DND-41 (cell line): ENCODE measurements around the gene KCNMA1.

ENCODE experiments used
- ATAC-seq: fragments of 200-7000 bp; cut with Tn5 transposase; 3 replicates; pipeline ENCODE4 v1.9.1; 2021; ENCODE audit warnings: low read depth; ENCODE audit not compliant: insufficient read depth
- DNase-seq: peaks from one replicate; pipeline ENCODE4 v3.0.0-alpha.2; 2020
- H2AFZ ChIP-seq: 2 replicates; pipeline ENCODE4 v1.6.0; 2012; ENCODE audit warnings: low read depth, low read length
- H3K27ac ChIP-seq: 2 replicates; pipeline ENCODE4 v1.5.1; 2012; ENCODE audit warnings: low read length, inconsistent platforms
- H3K27me3 ChIP-seq: fragments of 200-600 bp; sonication (generic); 2 replicates; pipeline ENCODE4 v1.6.0; 2012; ENCODE audit warnings: low read length, mild to moderate bottlenecking, inconsistent platforms; ENCODE audit not compliant: insufficient read depth, poor library complexity
- H3K36me3 ChIP-seq: 2 replicates; pipeline ENCODE4 v1.5.1; 2012; ENCODE audit warnings: low read length, inconsistent platforms; ENCODE audit not compliant: insufficient read depth
- H3K4me1 ChIP-seq: 2 replicates; pipeline ENCODE4 v1.5.1; 2012; ENCODE audit warnings: mild to moderate bottlenecking, low read length; ENCODE audit not compliant: insufficient read depth
- H3K4me2 ChIP-seq: 2 replicates; pipeline ENCODE4 v1.6.0; 2012; ENCODE audit warnings: mild to moderate bottlenecking, moderate library complexity, low read length, inconsistent platforms; ENCODE audit not compliant: insufficient read depth
- H3K4me3 ChIP-seq, 2 experiments: fragments of 200-600 bp in 1 of 2; shearing (Covaris generic) in 1 of 2; 2 replicates each; pipeline ENCODE4 v1.5.1; 2012 to 2016; ENCODE audit warnings: inconsistent platforms in 2 of 2, low read length in 2 of 2, mild to moderate bottlenecking in 2 of 2, low read depth in 1 of 2, moderate library complexity in 1 of 2
- H3K79me2 ChIP-seq: 2 replicates; pipeline ENCODE4 v1.6.0; 2012; ENCODE audit warnings: low read length, inconsistent platforms; ENCODE audit not compliant: insufficient read depth
- H3K9ac ChIP-seq: 2 replicates; pipeline ENCODE4 v1.6.0; 2012; ENCODE audit warnings: low read depth, mild to moderate bottlenecking, inconsistent platforms, low read length, moderate library complexity
- H3K9me3 ChIP-seq: 2 replicates; pipeline ENCODE4 v1.5.1; 2012; ENCODE audit warnings: low read length, moderate library complexity, mild to moderate bottlenecking, inconsistent platforms; ENCODE audit not compliant: insufficient read depth, severe bottlenecking
- H4K20me1 ChIP-seq: 2 replicates; pipeline ENCODE4 v1.6.0; 2012; ENCODE audit warnings: low read length; ENCODE audit not compliant: insufficient read depth
- CTCF ChIP-seq: IDR thresholded peaks from 2 replicates; pipeline ENCODE4 v1.5.1; 2012; ENCODE audit warnings: borderline replicate concordance, low read length, moderate library complexity, mild to moderate bottlenecking; ENCODE audit not compliant: poor library complexity, severe bottlenecking; ENCODE audit errors: extremely low read depth
- EZH2 ChIP-seq: IDR thresholded peaks from 3 replicates; pipeline ENCODE4 v1.6.1; 2012; ENCODE audit warnings: borderline replicate concordance, low read depth, mild to moderate bottlenecking, moderate library complexity, low read length, inconsistent platforms; ENCODE audit not compliant: severe bottlenecking

The KCNMA1 gene

DNA sequence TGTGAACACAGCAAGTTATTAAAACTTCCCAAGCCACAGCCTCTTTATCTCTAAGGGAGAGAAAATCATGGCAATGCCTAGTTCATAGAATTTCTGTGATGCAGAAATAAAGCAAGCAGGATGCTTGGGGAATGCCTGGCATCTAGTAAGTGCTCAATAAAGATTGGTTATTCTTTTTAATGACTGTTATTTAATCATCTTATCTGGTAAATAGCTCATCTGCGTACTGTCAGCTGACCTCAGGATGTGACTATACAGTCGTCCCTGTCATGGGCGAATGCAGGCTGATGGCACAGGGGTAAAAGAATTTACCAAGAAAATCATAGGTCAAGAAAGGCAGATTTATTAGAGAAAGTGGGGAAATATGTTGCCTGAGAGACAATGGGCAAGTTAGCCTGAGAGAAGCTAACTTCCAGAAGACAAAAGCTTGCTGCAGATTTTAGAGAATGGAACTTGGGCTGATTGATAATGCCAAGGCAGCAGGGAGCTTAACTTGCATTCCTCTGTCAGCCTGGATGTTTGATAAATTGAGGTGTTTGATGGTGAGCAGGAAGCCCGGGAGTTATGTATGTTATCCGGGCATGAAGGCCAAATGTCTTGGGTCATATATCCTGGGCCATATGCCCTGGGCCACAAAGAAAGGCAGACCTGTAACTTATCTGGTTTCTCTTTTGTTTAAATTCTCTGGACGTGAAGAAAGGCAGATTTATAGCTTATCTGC, 126.0 kb downstream of the KCNMA1 start:
- no peak overlapping the region for H3K4me2 ChIP-seq
- ATAC-seq: no peak
- no peak overlapping the region for H3K9ac ChIP-seq
- H3K79me2 ChIP-seq: no peaks in the 10 kb centered on the region
- H3K9me3 ChIP-seq: no peaks in the 10 kb centered on the region
- H4K20me1 ChIP-seq: no peaks in the 10 kb centered on the region
- DNase-seq: no peak
- TF ChIP-seq CTCF (no peak), EZH2 (no peak)
- no peak overlapping the region for H3K4me3 ChIP-seq
- no peaks in the 10 kb centered on the region for H3K36me3 ChIP-seq
- no peak overlapping the region for H2AFZ ChIP-seq
- no peak overlapping the region for H3K27ac ChIP-seq
- H3K4me1 ChIP-seq: no peaks in the 10 kb centered on the region
- peaks cover 14% of the 10 kb centered on the region for H3K27me3 ChIP-seq

DNA sequence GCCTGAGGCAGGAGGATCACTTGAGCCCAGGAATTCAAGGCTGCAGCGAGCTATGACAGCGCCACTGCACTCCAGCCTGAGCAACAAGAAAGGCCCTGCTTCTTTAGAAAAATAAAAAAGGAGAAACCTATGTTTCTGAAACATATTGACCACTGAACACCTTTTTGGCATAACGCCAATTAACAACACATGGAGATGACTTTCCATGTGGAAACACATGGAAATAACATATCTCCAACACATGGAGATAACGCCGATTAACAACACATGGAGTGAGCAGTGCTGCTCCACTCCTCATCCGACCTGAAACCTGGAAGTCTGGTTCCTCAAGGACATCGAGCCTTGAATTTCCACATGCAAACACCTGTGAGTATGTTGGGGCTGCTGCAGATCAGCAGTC, 126.9 kb downstream of the KCNMA1 start:
- no peak overlapping the region for H3K9ac ChIP-seq
- no peak for DNase-seq
- no peaks in the 10 kb centered on the region for H3K79me2 ChIP-seq
- H3K27me3 ChIP-seq: peaks cover 19% of the 10 kb centered on the region
- TF ChIP-seq CTCF: no peak
- TF ChIP-seq EZH2: no peak
- no peaks in the 10 kb centered on the region for H3K4me1 ChIP-seq
- H3K27ac ChIP-seq: no peak overlapping the region
- H3K9me3 ChIP-seq: no peaks in the 10 kb centered on the region
- no peaks in the 10 kb centered on the region for H4K20me1 ChIP-seq
- H3K36me3 ChIP-seq: no peaks in the 10 kb centered on the region
- no peak overlapping the region for H2AFZ ChIP-seq
- no peak overlapping the region for H3K4me2 ChIP-seq
- ATAC-seq: no peak
- H3K4me3 ChIP-seq: no peak overlapping the region

GRCh38 chr10:77510294-77510693, 127.3 kb downstream of the KCNMA1 start:
- Histone ChIP-seq H3K4me1 (no peaks in the 10 kb centered on the region), H3K4me2 (no peak overlapping the region), H3K79me2 (no peaks in the 10 kb centered on the region), H3K4me3 (no peak overlapping the region), H3K27me3 (peaks cover 23% of the 10 kb centered on the region), H2AFZ (no peak overlapping the region), H3K9ac (no peak overlapping the region), H3K9me3 (no peaks in the 10 kb centered on the region), H3K36me3 (no peaks in the 10 kb centered on the region), H3K27ac (no peak overlapping the region), H4K20me1 (no peaks in the 10 kb centered on the region)
- DNase-seq (no peak), ATAC-seq (no peak)
- TF ChIP-seq CTCF: no peak

- Histone ChIP-seq H3K4me1 (no peaks in the 10 kb centered on the region), H3K27ac (no peak overlapping the region)
- no peak for ATAC-seq
Measured at GRCh38 chr10:77509391-77509790, 128.2 kb downstream of the KCNMA1 start.

More at GRCh38 chr10:77509391-77509790, 128.2 kb downstream of the KCNMA1 start:
- H3K9me3 ChIP-seq: no peaks in the 10 kb centered on the region
- DNase-seq: no peak
- H3K79me2 ChIP-seq: no peaks in the 10 kb centered on the region
- H3K4me2 ChIP-seq: no peak overlapping the region
- no peak overlapping the region for H2AFZ ChIP-seq
- H3K27me3 ChIP-seq: peaks cover 23% of the 10 kb centered on the region
- H3K4me3 ChIP-seq: no peak overlapping the region
- H4K20me1 ChIP-seq: no peaks in the 10 kb centered on the region
- H3K9ac ChIP-seq: no peak overlapping the region
- TF ChIP-seq EZH2: no peak
- no peak for TF ChIP-seq CTCF
- H3K36me3 ChIP-seq: no peaks in the 10 kb centered on the region
